SU-DHL-6 (cell line): ENCODE measurements around the gene DAAM2.

ENCODE experiments used
- EZH2phosphoT487 ChIP-seq: fragments of 200-600 bp; sonication (generic), shearing (Covaris generic); conservative IDR thresholded peaks from 2 replicates; pipeline ENCODE4 v1.6.1; 2018; ENCODE audit warnings: mild to moderate bottlenecking, antibody characterized with exemption, low read length, moderate library complexity, mixed read lengths
- TF ChIP-seq, protein P1 (sequence below): fragments of 200-600 bp; sonication (generic); IDR thresholded peaks from one replicate; pipeline ENCODE4 v1.5.1; 2017; ENCODE audit warnings: antibody characterized with exemption, mild to moderate bottlenecking, low read length, moderate library complexity; ENCODE audit not compliant: insufficient read depth, poor library complexity, severe bottlenecking

DNA sequence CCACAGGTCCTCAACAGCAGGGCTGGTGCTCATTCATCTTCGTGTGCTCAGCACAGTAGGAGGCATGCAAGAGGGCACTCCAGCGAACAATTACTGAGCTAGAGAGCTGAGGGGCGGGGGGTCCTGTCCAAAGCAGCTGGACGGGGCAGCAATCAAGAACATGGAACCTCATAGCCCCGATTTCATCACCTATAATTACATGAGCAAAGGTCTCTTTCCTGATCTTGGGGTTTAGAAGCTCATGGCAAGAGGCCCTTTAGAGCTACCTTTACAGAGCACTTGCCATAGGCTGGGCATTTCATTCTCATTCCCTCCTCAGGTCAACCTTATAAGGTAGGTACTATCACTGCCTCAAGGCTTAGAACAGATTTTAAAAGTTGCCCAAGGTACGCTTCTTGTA lies 131.7 kb downstream of the DAAM2 start:
- TF ChIP-seq, protein P1, sequence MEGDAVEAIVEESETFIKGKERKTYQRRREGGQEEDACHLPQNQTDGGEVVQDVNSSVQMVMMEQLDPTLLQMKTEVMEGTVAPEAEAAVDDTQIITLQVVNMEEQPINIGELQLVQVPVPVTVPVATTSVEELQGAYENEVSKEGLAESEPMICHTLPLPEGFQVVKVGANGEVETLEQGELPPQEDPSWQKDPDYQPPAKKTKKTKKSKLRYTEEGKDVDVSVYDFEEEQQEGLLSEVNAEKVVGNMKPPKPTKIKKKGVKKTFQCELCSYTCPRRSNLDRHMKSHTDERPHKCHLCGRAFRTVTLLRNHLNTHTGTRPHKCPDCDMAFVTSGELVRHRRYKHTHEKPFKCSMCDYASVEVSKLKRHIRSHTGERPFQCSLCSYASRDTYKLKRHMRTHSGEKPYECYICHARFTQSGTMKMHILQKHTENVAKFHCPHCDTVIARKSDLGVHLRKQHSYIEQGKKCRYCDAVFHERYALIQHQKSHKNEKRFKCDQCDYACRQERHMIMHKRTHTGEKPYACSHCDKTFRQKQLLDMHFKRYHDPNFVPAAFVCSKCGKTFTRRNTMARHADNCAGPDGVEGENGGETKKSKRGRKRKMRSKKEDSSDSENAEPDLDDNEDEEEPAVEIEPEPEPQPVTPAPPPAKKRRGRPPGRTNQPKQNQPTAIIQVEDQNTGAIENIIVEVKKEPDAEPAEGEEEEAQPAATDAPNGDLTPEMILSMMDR: no peak
- no peak for TF ChIP-seq EZH2phosphoT487
